Hepatocyte (in vitro differentiated cells): ENCODE measurements around the gene POLR3GL.
A peak's percentile ranks its signal among the peaks of the same experiment; 100 is the strongest.

Experiments used
- CTCF ChIP-seq: fragments of 200-600 bp; sonication (generic); IDR thresholded peaks from 2 replicates; pipeline ENCODE4 v1.5.1; 2016; ENCODE audit warnings: antibody characterized with exemption, mild to moderate bottlenecking; ENCODE audit not compliant: poor library complexity
- EZH2 ChIP-seq: fragments of 200-600 bp; sonication (generic); IDR thresholded peaks from 2 replicates; pipeline ENCODE4 v1.6.1; 2016; ENCODE audit warnings: antibody characterized with exemption, mild to moderate bottlenecking, borderline replicate concordance

GRCh38 chr1:145977486-145978470 is 13.3 kb downstream of the POLR3GL start:
- TF ChIP-seq EZH2 (no peak), CTCF (peak; percentile 89)
